ENCODE data around the gene CD300LG.
A peak's percentile ranks its signal among the peaks of the same experiment; 100 is the strongest.
"Not testable (repeated sequence)": the region's sequence is repeated elsewhere in the genome, so short reads cannot be mapped to it uniquely, and the experiment has no call there.

Gene CD300LG

GRCh38 chr17:43882761-43883415 lies 35.9 kb downstream of the CD300LG start:
- Mint-ChIP-seq H3K4me1 (no peaks in the 10 kb centered on the region), H3K27ac (no peak overlapping the region), H3K36me3 (no peaks in the 10 kb centered on the region), H3K4me3 (no peak overlapping the region), H3K27me3 (peaks cover 7% of the 10 kb centered on the region), H3K9me3 (no peaks in the 10 kb centered on the region)
- DNase-seq: no peak
- CTCF ChIA-PET: no interaction called here

GRCh38 chr17:43888548-43888947 lies 41.6 kb downstream of the CD300LG start:
- CTCF ChIA-PET: interaction anchor here (0.9 to 1.2 kb wide), 3 partner anchors 8 to 10 kb away, joined by 3 to 5 read pairs (median 4); no protein-coding TSS in a partner anchor
- Mint-ChIP-seq H3K4me1 (no peaks in the 10 kb centered on the region), H3K4me3 (no peak overlapping the region), H3K27ac (no peak overlapping the region), H3K9me3 (no peaks in the 10 kb centered on the region), H3K27me3 (peaks cover 11% of the 10 kb centered on the region), H3K36me3 (no peaks in the 10 kb centered on the region)
- no peak for DNase-seq

- H3K36me3 Mint-ChIP-seq: no peaks in the 10 kb centered on the region
- CTCF ChIA-PET: interaction anchor here (3.0 kb wide), 1 partner anchor 10 kb away, joined by 10 read pairs; no protein-coding TSS in a partner anchor
- no peaks in the 10 kb centered on the region for H3K4me1 Mint-ChIP-seq
- H3K27me3 Mint-ChIP-seq: peaks cover 8% of the 10 kb centered on the region
- no peak for DNase-seq
- no peak overlapping the region for H3K27ac Mint-ChIP-seq
- no peaks in the 10 kb centered on the region for H3K9me3 Mint-ChIP-seq
- no peak overlapping the region for H3K4me3 Mint-ChIP-seq
Observed at GRCh38 chr17:43890240-43890639, 43.3 kb downstream of the CD300LG start.

- no peak overlapping the region for H3K4me3 Mint-ChIP-seq
- peaks cover 19% of the 10 kb centered on the region for H3K27me3 Mint-ChIP-seq
- no peak for DNase-seq
- H3K4me1 Mint-ChIP-seq: no peaks in the 10 kb centered on the region
- H3K36me3 Mint-ChIP-seq: no peaks in the 10 kb centered on the region
- CTCF ChIA-PET: interaction anchor here (0.8 to 3.0 kb wide), 3 partner anchors 12 to 15 kb away, joined by 3 to 10 read pairs (median 4); no protein-coding TSS in a partner anchor
- no peaks in the 10 kb centered on the region for H3K9me3 Mint-ChIP-seq
- H3K27ac Mint-ChIP-seq: no peak overlapping the region
Observed at GRCh38 chr17:43891851-43892646, 45.1 kb downstream of the CD300LG start.

GRCh38 chr17:43892647-43892952 lies 45.6 kb downstream of the CD300LG start:
- Mint-ChIP-seq H3K4me1 (no peaks in the 10 kb centered on the region), H3K27me3 (peaks cover 22% of the 10 kb centered on the region), H3K27ac (no peak overlapping the region), H3K36me3 (no peaks in the 10 kb centered on the region), H3K4me3 (no peak overlapping the region), H3K9me3 (no peaks in the 10 kb centered on the region)
- CTCF ChIA-PET: interaction anchor here (1.4 to 3.0 kb wide), 2 partner anchors 12 to 15 kb away, joined by 4 to 10 read pairs; no protein-coding TSS in a partner anchor
- DNase-seq: no peak

GRCh38 chr17:43894494-43894893 lies 47.5 kb downstream of the CD300LG start:
- not testable (repeated sequence) for H3K4me3 Mint-ChIP-seq
- CTCF ChIA-PET: interaction anchor here (1.4 to 1.8 kb wide), 2 partner anchors 16 kb away, joined by 4 to 16 read pairs; no protein-coding TSS in a partner anchor

GRCh38 chr17:43897831-43898230 lies 50.9 kb downstream of the CD300LG start:
- peaks cover 16% of the 10 kb centered on the region for H3K4me1 Mint-ChIP-seq
- no peak overlapping the region for H3K27ac Mint-ChIP-seq
- peaks cover 54% of the 10 kb centered on the region for H3K27me3 Mint-ChIP-seq
- CTCF ChIA-PET: interaction anchor here (1.0 to 6.3 kb wide), 2 partner anchors 18 to 20 kb away, joined by 3 to 31 read pairs; no protein-coding TSS in a partner anchor
- DNase-seq: no peak
- H3K36me3 Mint-ChIP-seq: no peaks in the 10 kb centered on the region
- no peaks in the 10 kb centered on the region for H3K9me3 Mint-ChIP-seq
- no peak overlapping the region for H3K4me3 Mint-ChIP-seq

More at GRCh38 chr17:43894494-43894893, 47.5 kb downstream of the CD300LG start:
- not testable (repeated sequence) for DNase-seq, H3K36me3 Mint-ChIP-seq, H3K4me1 Mint-ChIP-seq, H3K9me3 Mint-ChIP-seq, H3K27ac Mint-ChIP-seq
- H3K27me3 Mint-ChIP-seq: peaks cover 32% of the 10 kb centered on the region

GRCh38 chr17:43898446-43898845 lies 51.5 kb downstream of the CD300LG start:
- Mint-ChIP-seq H3K4me3 (no peak overlapping the region), H3K4me1 (peaks cover 16% of the 10 kb centered on the region), H3K27me3 (peaks cover 59% of the 10 kb centered on the region), H3K9me3 (no peaks in the 10 kb centered on the region), H3K27ac (no peak overlapping the region), H3K36me3 (no peaks in the 10 kb centered on the region)
- no peak for DNase-seq
- CTCF ChIA-PET: interaction anchor here (0.6 to 6.3 kb wide), 2 partner anchors 19 to 584 kb away, joined by 3 to 31 read pairs; no protein-coding TSS in a partner anchor

GRCh38 chr17:43900183-43900857 lies 53.3 kb downstream of the CD300LG start:
- H3K27me3 Mint-ChIP-seq: peaks cover 78% of the 10 kb centered on the region
- H3K4me3 Mint-ChIP-seq: peak overlapping the region; percentile 74
- DNase-seq: peak; percentile 92
- H3K9me3 Mint-ChIP-seq: no peaks in the 10 kb centered on the region
- peaks cover 16% of the 10 kb centered on the region for H3K4me1 Mint-ChIP-seq
- H3K27ac Mint-ChIP-seq: no peak overlapping the region
- no peaks in the 10 kb centered on the region for H3K36me3 Mint-ChIP-seq
- CTCF ChIA-PET: interaction anchor here (0.5 to 6.3 kb wide), 3 partner anchors 21 to 141 kb away, joined by 3 to 31 read pairs (median 7); no protein-coding TSS in a partner anchor

GRCh38 chr17:43900858-43901754 lies 54.1 kb downstream of the CD300LG start:
- no peak overlapping the region for H3K27ac Mint-ChIP-seq
- peaks cover 18% of the 10 kb centered on the region for H3K4me1 Mint-ChIP-seq
- H3K36me3 Mint-ChIP-seq: no peaks in the 10 kb centered on the region
- no peak for DNase-seq
- H3K27me3 Mint-ChIP-seq: peaks cover 82% of the 10 kb centered on the region
- H3K4me3 Mint-ChIP-seq: peak overlapping the region; percentile 74
- no peaks in the 10 kb centered on the region for H3K9me3 Mint-ChIP-seq
- CTCF ChIA-PET: interaction anchor here (1.1 to 6.3 kb wide), 3 partner anchors 22 to 140 kb away, joined by 4 to 31 read pairs (median 7); no protein-coding TSS in a partner anchor

- DNase-seq: no peak
- Mint-ChIP-seq H3K4me3 (no peak overlapping the region), H3K4me1 (peaks cover 26% of the 10 kb centered on the region), H3K27me3 (peaks cover 83% of the 10 kb centered on the region), H3K27ac (no peak overlapping the region), H3K9me3 (no peaks in the 10 kb centered on the region), H3K36me3 (no peaks in the 10 kb centered on the region)
- CTCF ChIA-PET: interaction anchor here (1.1 to 6.3 kb wide), 2 partner anchors 23 to 41 kb away, joined by 4 to 31 read pairs; no protein-coding TSS in a partner anchor
Observed at GRCh38 chr17:43901861-43902589, 55.0 kb downstream of the CD300LG start.

- Mint-ChIP-seq H3K27ac (no peak overlapping the region), H3K27me3 (peaks cover 95% of the 10 kb centered on the region), H3K9me3 (no peaks in the 10 kb centered on the region), H3K4me1 (peaks cover 29% of the 10 kb centered on the region), H3K4me3 (no peak overlapping the region), H3K36me3 (no peaks in the 10 kb centered on the region)
- DNase-seq: no peak
- CTCF ChIA-PET: no interaction called here
Observed at GRCh38 chr17:43905400-43905984, 58.5 kb downstream of the CD300LG start.

Data from activated naive CD4-positive, alpha-beta T cell treated with anti-CD3 and anti-CD28 coated beads, Interleukin-2, amount 10 ng/mL, durations not matched to agents 7 days and 5 days (primary cell).